Activated CD4-positive, CD25-positive, alpha-beta regulatory T cell treated with anti-CD3 and anti-CD28 coated beads, Interleukin-2, amount 50 U/mL, for 24 hours (primary cell): Measurements from ENCODE around the gene HK1.
"Not testable (repeated sequence)": the region's sequence is repeated elsewhere in the genome, so short reads cannot be mapped to it uniquely, and the experiment has no call there.

ENCODE experiments used
- ATAC-seq, 2 donors: fragments of 150-1000 bp; cut with Tn5 transposase; one replicate each; pipeline ENCODE4 v1.10.0; 2021; ENCODE audit warnings: mild to moderate bottlenecking in 1 of 2, moderate library complexity in 1 of 2

Gene HK1

GRCh38 chr10:69278446-69278963 lies at the start of gene HK1:
TSS of gene HK1 (plus strand) at chr10:69278496.
- no peak for ATAC-seq

DNA sequence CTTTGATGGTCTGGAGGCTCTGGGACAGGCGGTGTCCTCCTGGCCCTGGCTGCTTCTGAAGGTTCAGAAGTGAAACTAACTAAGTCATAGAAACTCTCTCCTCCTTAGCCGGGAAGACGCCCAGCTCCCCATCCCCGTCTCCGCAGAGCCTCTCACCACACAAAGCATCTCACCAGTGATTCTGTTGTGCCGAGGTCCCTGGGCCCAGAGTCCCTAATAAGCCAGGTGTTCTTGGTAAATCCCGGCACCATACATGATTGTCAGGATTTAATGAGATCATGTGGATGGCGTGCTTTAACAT lies 48.7 kb upstream of the HK1 start:
- no peak for ATAC-seq

DNA sequence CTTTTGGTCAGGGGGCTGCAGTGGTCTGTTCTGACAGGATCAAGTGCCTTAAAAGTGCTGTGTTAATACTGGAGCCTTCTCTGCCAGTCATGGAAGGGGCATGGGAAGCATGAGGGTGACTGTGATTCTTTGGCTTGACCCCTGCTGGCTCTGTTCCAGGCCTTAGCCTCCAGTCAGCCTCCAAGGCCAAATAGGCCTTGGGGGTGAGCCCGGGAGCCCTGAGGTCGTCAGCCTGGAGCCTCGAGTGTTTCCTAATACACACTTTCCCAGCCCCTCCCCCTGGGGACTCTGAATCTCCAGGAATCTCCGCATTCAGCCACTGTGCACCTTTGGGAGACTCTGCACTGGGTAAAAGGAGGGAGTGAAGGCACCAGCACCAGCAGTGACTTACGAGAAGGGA lies 48.2 kb upstream of the HK1 start:
- no peak for ATAC-seq

- no peak for ATAC-seq
These were observed 46.0 kb upstream of the HK1 start for GRCh38 chr10:69232252-69232651.

DNA sequence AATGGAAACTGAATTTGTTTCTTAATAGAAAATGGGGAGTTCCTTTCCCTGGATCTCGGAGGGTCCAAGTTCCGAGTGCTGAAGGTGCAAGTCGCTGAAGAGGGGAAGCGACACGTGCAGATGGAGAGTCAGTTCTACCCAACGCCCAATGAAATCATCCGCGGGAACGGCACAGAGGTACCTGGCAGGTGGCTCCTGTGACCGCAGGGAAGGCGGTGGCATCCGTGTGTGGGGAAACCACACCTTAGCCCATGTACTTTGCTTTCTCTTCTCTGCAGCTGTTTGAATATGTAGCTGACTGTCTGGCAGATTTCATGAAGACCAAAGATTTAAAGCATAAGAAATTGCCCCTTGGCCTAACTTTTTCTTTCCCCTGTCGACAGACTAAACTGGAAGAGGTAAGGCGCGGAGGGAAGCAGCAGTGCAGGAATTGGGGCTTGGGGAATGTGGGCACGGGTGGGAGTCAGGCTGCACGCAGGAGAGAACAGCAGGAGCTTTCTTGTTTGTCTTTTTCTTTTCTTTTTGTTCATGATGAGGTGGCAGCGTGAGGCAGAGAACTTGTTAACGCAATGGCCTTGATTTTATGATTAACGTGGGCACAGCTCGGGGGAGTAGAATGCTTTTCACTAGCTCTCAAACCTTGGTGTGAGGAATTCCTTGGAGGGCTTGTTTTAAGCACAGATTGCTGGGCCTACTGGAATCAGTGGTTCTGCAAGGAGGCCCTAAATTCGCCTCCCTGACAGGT lies 45.4 kb upstream of the HK1 start:
- no peak for ATAC-seq

DNA sequence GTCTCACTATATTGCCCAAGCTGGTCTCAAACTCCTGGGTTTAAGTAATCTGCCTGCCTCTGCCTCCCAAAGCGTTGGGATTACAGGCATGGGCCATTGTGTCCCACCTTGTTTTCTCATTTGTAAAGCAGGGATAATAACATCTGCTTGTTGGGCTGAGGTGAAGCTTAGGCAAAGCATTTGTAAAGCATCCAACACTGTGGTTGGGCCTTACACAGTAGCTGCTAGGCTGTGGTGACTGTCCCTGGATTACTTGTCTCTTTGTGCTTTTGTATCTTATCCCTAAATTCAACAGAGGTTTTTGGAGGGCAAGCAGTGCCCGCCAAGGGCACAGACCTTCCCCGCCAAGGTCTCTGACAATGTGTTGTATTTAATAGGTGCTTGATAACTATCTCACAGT lies 43.8 kb upstream of the HK1 start:
- ATAC-seq: no peak

- ATAC-seq: peak; percentile 95
These were observed 40.7 kb upstream of the HK1 start for GRCh38 chr10:69237528-69238159.

GRCh38 chr10:69239136-69239535 lies 39.2 kb upstream of the HK1 start:
- no peak for ATAC-seq

DNA sequence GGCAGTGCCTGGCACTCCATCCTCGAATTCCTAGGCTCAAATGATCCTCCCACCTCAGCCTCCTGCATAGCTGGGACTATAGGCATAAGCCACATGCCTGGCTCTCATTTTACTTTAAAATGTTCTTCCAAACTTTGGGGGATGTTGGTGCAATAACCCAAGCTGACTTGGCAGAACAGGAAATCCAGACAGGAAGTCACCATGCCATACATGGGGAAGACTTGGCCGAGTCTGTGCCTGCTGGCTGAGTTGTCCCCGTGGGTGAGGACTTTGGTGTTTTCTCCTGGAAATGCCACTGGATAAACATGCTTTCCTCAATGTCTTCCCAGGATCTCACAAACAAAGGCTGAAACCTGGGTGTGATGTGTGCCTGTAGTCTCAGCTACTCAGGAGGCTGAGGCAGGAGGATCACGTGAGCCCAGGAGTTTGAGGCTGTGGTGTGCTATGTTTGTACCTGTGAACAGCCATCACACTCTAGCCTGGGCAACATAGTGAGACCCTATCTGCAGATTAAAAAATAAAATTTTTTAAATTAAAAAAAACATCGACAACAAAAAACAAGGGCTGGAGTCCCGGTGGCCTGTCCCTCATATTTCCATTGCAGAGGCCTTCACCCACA lies 38.4 kb upstream of the HK1 start:
- ATAC-seq: no peak

GRCh38 chr10:69240455-69240854 lies 37.8 kb upstream of the HK1 start:
- no peak for ATAC-seq

- no peak for ATAC-seq
These were observed 36.7 kb upstream of the HK1 start for GRCh38 chr10:69241575-69241974.

- ATAC-seq: no peak
These were observed 36.0 kb upstream of the HK1 start for GRCh38 chr10:69242040-69242851.

- no peak for ATAC-seq
These were observed 35.5 kb upstream of the HK1 start for GRCh38 chr10:69242852-69243212.

DNA sequence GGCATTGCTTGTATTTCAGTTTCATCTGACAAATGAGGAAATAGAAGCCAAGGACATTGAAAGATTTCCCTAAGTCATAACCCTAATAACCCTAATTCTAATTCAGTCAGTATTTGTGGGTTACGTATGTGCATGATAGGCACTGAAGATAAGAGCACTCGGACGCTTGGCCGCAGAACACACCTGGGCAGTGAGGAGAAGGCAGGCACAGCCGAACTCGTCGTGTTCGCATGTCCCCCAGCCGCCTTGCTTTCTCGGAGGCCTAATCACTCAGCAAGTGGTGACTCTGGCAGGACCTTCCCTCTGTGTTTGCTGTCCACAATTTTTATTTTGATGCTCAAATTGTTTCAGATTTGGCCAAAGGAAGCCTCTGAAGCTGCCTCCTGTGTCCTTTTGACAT lies 34.5 kb upstream of the HK1 start:
- no peak for ATAC-seq

DNA sequence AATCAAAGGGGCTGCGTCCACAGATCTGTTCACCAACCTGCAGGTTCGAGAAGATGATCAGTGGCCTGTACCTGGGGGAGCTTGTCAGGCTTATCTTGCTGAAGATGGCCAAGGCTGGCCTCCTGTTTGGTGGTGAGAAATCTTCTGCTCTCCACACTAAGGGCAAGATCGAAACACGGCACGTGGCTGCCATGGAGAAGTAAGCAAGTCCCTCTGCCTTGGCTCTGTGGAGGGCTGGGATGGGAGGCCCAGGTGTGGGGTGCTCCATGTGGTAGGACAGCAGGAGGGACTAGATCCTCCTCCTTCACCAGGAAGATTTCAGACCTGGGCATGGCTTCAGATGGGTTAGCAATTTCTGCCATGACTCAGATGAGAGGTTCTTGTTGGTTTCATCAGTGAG lies 32.3 kb upstream of the HK1 start:
- ATAC-seq: no peak

GRCh38 chr10:69246581-69247312 lies 31.5 kb upstream of the HK1 start:
- ATAC-seq: no peak

GRCh38 chr10:69247313-69247710 lies 31.0 kb upstream of the HK1 start:
- no peak for ATAC-seq

GRCh38 chr10:69248117-69248730 lies 30.1 kb upstream of the HK1 start:
- ATAC-seq: no peak

GRCh38 chr10:69250041-69250440 lies 28.3 kb upstream of the HK1 start:
- ATAC-seq: no peak

DNA sequence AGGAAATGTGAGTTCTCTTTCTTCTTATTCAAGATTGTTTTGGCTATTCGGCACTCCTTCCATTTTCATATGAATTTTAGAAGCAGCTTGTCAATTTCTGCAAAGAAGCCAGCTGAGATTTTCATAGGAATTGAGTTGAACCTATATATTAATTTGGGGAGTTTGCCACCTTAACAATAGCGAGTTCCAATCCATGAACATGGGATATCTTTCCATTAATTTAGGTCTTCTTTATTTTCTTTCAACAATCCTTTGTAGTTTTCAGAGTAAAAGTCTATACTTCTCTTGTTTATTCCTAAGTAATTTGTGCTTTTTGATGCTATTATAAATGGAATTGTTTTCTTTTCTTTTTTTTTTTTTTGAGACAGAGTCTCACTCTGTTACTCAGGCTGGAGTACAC lies 26.9 kb upstream of the HK1 start:
- not testable (repeated sequence) for ATAC-seq

GRCh38 chr10:69253171-69253570 lies 25.1 kb upstream of the HK1 start:
- ATAC-seq: no peak

DNA sequence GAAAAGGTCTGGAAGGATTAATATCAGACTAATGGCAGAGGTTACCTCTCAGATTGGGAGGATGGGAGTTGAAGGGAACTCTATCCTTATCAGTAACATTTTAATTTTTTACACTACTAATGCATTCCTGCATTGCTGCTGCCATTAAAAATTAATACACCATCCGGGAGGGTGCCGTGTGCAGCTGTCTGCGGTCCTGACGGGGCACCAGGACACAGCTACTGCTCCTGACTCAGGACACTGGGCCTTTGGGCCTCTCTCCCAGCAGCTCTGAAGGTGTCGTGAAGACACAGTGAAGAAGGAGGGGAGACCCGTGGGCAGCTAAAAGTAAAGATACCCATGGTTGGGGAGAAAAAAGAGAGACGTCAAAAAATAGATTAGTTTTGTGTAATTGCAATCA lies 23.4 kb upstream of the HK1 start:
- no peak for ATAC-seq
